GM21825 (cell line): ENCODE measurements around the gene ANKFY1.
A peak's percentile ranks its signal among the peaks of the same experiment; 100 is the strongest.
"Not testable (repeated sequence)": the region's sequence is repeated elsewhere in the genome, so short reads cannot be mapped to it uniquely, and the experiment has no call there.

Source experiments
- ATAC-seq: cut with Tn5 transposase; IDR thresholded peaks from one replicate; pipeline ENCODE4 v1.9.1; 2021; ENCODE audit warnings: mild to moderate bottlenecking, moderate library complexity; ENCODE audit not compliant: unreplicated experiment

Gene ANKFY1

GRCh38 chr17:4161192-4161966 lies 102.4 kb downstream of the ANKFY1 start:
- no peak for ATAC-seq

- no peak for ATAC-seq
Measured at GRCh38 chr17:4160294-4160859, 103.4 kb downstream of the ANKFY1 start.

- no peak for ATAC-seq
Measured at GRCh38 chr17:4159761-4160160, 104.0 kb downstream of the ANKFY1 start.

- ATAC-seq: no peak
Measured at GRCh38 chr17:4157618-4158333, 106.0 kb downstream of the ANKFY1 start.

- no peak for ATAC-seq
Measured at GRCh38 chr17:4156750-4157381, 106.9 kb downstream of the ANKFY1 start.

- ATAC-seq: no peak
Measured at GRCh38 chr17:4155980-4156620, 107.7 kb downstream of the ANKFY1 start.

- no peak for ATAC-seq
Measured at GRCh38 chr17:4154201-4154600, 109.6 kb downstream of the ANKFY1 start.

- ATAC-seq: no peak
Measured at GRCh38 chr17:4152471-4152870, 111.3 kb downstream of the ANKFY1 start.

GRCh38 chr17:4150096-4150495 lies 113.7 kb downstream of the ANKFY1 start:
- ATAC-seq: no peak

GRCh38 chr17:4148611-4149308 lies 115.0 kb downstream of the ANKFY1 start:
- no peak for ATAC-seq

- no peak for ATAC-seq
Measured at GRCh38 chr17:4147751-4148310, 115.9 kb downstream of the ANKFY1 start.

GRCh38 chr17:4146641-4147040 lies 117.1 kb downstream of the ANKFY1 start:
- no peak for ATAC-seq

GRCh38 chr17:4144422-4144747 lies 119.4 kb downstream of the ANKFY1 start:
- no peak for ATAC-seq

- peak; percentile 56 for ATAC-seq
Measured at GRCh38 chr17:4143563-4144421, 120.0 kb downstream of the ANKFY1 start.

GRCh38 chr17:4142107-4142900 lies 121.5 kb downstream of the ANKFY1 start:
- ATAC-seq: peak; percentile 22

GRCh38 chr17:4140125-4140524 lies 123.7 kb downstream of the ANKFY1 start:
- ATAC-seq: no peak

GRCh38 chr17:4138906-4139526 lies 124.8 kb downstream of the ANKFY1 start:
- not testable (repeated sequence) for ATAC-seq

GRCh38 chr17:4136373-4136772 lies 127.4 kb downstream of the ANKFY1 start:
- no peak for ATAC-seq
